Fibroblast of pulmonary artery (primary cell): ENCODE measurements around the gene DNPH1.

ENCODE experiments used
- DNase-seq: peaks from one replicate; pipeline ENCODE4 v3.0.0-alpha.2; 2010; ENCODE audit warnings: low read depth
- H3K4me3 ChIP-seq: replicated peaks from 2 replicates; pipeline ENCODE4 v1.5.1; 2011; ENCODE audit warnings: low read depth, mild to moderate bottlenecking, control low read depth, low read length, moderate library complexity
- TF ChIP-seq, protein P1 (sequence below): IDR thresholded peaks from 2 replicates; pipeline ENCODE4 v1.5.1; 2011; ENCODE audit warnings: mild to moderate bottlenecking, control low read depth, low read length, inconsistent platforms; ENCODE audit errors: missing control alignments

The DNPH1 gene

GRCh38 chr6:43200541-43200940 lies 28.7 kb downstream of the DNPH1 start:
- DNase-seq = no peak
- H3K4me3 ChIP-seq = no peak overlapping the region
- TF ChIP-seq, protein P1, sequence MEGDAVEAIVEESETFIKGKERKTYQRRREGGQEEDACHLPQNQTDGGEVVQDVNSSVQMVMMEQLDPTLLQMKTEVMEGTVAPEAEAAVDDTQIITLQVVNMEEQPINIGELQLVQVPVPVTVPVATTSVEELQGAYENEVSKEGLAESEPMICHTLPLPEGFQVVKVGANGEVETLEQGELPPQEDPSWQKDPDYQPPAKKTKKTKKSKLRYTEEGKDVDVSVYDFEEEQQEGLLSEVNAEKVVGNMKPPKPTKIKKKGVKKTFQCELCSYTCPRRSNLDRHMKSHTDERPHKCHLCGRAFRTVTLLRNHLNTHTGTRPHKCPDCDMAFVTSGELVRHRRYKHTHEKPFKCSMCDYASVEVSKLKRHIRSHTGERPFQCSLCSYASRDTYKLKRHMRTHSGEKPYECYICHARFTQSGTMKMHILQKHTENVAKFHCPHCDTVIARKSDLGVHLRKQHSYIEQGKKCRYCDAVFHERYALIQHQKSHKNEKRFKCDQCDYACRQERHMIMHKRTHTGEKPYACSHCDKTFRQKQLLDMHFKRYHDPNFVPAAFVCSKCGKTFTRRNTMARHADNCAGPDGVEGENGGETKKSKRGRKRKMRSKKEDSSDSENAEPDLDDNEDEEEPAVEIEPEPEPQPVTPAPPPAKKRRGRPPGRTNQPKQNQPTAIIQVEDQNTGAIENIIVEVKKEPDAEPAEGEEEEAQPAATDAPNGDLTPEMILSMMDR = no peak

DNA sequence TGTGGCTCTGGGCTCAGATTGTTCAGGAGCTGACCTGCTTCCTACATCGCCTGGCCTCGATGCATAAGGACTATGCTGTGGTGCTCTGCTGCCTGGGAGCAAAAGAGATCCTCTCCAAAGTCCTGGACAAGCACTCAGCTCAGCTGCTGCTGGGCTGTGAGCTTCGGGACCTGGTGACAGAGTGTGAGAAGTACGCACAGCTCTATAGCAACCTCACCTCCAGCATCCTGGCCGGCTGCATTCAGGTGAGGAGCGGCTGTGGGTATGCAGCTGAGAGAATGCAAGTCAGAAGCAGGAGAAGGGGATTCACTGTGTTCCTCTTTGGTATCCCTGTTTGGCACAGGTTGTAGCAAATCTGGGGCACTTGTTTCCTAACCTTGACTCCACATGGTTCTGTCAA lies 29.4 kb downstream of the DNPH1 start:
- TF ChIP-seq, protein P1 = no peak
- no peak overlapping the region for H3K4me3 ChIP-seq
- DNase-seq = no peak

GRCh38 chr6:43196337-43196736 lies 32.9 kb downstream of the DNPH1 start:
- TF ChIP-seq, protein P1 = no peak
- no peak overlapping the region for H3K4me3 ChIP-seq
- no peak for DNase-seq

DNA sequence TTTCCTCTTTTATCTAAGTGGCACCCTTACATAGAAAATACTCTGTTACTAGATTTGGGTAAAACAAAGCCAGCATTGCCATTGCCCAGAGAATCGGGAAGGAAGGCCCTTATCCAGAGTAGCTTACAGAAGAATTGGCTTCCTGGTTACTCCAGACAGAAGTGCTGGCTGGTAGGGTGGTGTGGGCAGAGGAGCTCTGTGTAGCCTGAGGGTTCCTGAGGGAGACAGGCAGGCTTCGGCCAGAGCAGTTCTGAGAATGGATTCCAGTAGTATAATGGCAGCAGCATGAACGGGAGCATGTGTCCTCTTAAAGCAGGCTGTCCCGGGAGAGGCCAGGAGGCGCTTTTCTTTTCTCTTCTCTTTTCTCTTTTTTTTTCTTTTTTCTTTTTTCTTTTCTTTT lies 35.4 kb downstream of the DNPH1 start:
- no peak for DNase-seq
- H3K4me3 ChIP-seq = no peak overlapping the region
- TF ChIP-seq, protein P1 = no peak

GRCh38 chr6:43192911-43193310 lies 36.4 kb downstream of the DNPH1 start:
- TF ChIP-seq, protein P1 = no peak
- H3K4me3 ChIP-seq = no peak overlapping the region
- no peak for DNase-seq

DNA sequence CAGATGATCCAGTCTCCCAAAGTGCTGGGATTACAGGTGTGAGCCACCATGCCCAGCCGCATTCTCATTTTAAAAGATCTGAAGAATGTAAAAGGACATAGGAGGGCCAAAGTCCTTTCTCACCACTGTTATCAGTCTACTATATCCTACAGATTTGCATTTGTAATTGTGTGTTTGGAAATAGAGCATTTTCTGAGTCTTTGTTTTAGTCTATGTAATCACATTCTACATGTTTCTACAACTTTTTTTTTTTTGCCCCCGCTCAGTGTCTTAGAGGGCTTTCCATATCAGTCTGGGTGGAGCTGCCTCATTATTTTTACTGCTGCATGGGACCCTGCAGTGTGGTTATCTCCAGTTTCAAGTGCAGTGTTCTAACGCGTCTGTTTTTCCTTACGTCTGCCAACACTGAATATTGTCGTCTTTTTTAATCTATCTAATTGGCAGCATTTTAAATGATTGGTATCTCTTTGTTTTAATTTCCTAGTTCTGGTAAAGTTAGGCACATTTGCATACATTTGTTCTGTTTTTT lies 39.4 kb downstream of the DNPH1 start:
- TF ChIP-seq, protein P1 = no peak
- H3K4me3 ChIP-seq = no peak overlapping the region
- DNase-seq = no peak

GRCh38 chr6:43188426-43188825 lies 40.9 kb downstream of the DNPH1 start:
- no peak overlapping the region for H3K4me3 ChIP-seq
- TF ChIP-seq, protein P1 = no peak
- DNase-seq = no peak
